ENCODE data around the gene SLC35E2B. TPM values are rescaled to one million over a fixed set of nuclear protein-coding genes. Genes with fewer than 3 reads are reported as not detected.

Gene SLC35E2B
- total and polyA plus RNA-seq, 2 of the 8 experiments (the other 6 are each of a cell fraction or from before 2014, with no cell fraction given) = 25.9 to 46.7 TPM

DNA sequence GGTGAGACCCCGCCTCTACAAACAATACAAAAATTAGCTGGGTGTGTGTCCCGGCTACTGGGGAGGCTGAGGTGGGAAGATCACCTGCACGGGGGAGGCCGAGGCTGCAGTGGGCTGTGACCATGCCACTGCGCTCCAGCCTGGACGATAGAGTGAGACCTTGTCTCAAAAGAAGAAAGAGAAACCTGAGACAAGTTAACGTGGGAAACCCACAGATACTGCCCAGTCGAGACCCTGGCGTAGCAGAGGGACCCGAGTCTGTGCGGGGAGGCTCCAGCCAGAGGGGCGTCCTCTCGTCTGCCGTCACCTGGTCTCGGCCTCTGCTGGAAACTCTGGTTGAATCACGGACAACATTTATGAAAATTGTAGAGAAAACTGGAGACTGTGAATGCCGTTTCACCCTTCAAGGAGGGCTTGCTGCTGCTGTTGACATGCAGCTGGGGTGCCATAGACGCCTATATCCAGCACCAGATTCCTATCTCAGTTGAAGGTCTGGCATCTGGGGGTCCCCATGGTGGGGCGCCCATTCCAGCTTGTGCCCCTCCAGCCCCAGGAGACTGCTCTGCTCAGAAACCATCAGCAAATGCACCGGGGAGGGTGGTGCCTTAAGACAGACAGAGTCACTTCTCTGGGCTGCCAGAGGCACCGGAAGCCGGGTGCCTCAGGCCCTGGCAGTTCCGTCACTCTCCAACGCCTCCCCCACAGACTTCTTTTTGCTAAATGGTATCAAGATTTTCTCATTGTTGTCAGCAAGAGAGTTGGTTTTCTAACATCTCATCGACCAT, 20.2 kb downstream of the SLC35E2B start:
- H4K91ac ChIP-seq (replicated peaks; ENCODE audit: insufficient read length, low read length) = no peak overlapping the region
- H2BK5ac ChIP-seq (ENCODE audit: low read depth, low read length) = no peak overlapping the region
- H3K4me2 ChIP-seq (ENCODE audit: insufficient read depth in 1 of 2, low read depth in 2 of 2, low read length in 2 of 2) = no peak overlapping the region
- DNase-seq (ENCODE audit: low read depth in 1 of 2, low spot score in 2 of 2) (no peak), FAIRE-seq (no peak)
- H3K23me2 ChIP-seq (ENCODE audit: low read depth, low read length) = no peaks in the 10 kb centered on the region
- 88% methylated on average over 24 of the region's 25 CpGs; no CpG with 5 or more reads in 1 of the 2 experiments for WGBS, 2 experiments (ENCODE audit: extremely low coverage in 1 of 2, insufficient coverage in 1 of 2, insufficient read length in 1 of 2, insufficient replicate concordance in 2 of 2, low coverage in 1 of 2, low lambda C conversion rate in 2 of 2, missing lambda C conversion rate in 1 of 2)
- peaks cover 0 to 6% of the 10 kb centered on the region in 2 experiments for H4K20me1 ChIP-seq (replicated peaks in 1 of 2; ENCODE audit: control insufficient read depth in 1 of 2, insufficient read depth in 2 of 2, low read length in 2 of 2)
- no peak overlapping the region for H3K14ac ChIP-seq (ENCODE audit: insufficient read length)
- no peak overlapping the region for H3K23ac ChIP-seq (ENCODE audit: insufficient read length)
- H3K9me3 ChIP-seq (ENCODE audit: insufficient read depth in 2 of 2, low read depth in 1 of 2, low read length in 1 of 2) = no peaks in the 10 kb centered on the region
- no peak overlapping the region for H3K27ac ChIP-seq (ENCODE audit: low read depth, low read length)
- H2AFZ ChIP-seq (ENCODE audit: low read length) = no peak overlapping the region
- H2BK12ac ChIP-seq (ENCODE audit: low read depth, low read length) = no peak overlapping the region
- no peaks in the 10 kb centered on the region for H3K79me1 ChIP-seq (ENCODE audit: low read depth, low read length)
- H4K5ac ChIP-seq (ENCODE audit: insufficient read length, low read depth, low read length) = no peak overlapping the region
- no peaks in the 10 kb centered on the region for H3K4me1 ChIP-seq (replicated peaks in 1 of 4; ENCODE audit: control insufficient read depth in 3 of 4, insufficient read depth in 4 of 4, low read length in 3 of 4)
- no peak overlapping the region for H2AK5ac ChIP-seq (ENCODE audit: low read depth, low read length)
- POLR2A ChIA-PET (ENCODE audit: partially characterized antibody) = no interaction called here
- no peak overlapping the region for H3K56ac ChIP-seq (replicated peaks; ENCODE audit: insufficient read length, low read depth, low read length)
- no peak overlapping the region for H2BK20ac ChIP-seq (ENCODE audit: low read length)
- no peak overlapping the region for H2BK120ac ChIP-seq (replicated peaks; ENCODE audit: low read depth, low read length)
- H3K36me3 ChIP-seq (ENCODE audit: control insufficient read depth in 2 of 4, insufficient read depth in 4 of 4, low read length in 3 of 4) = peaks cover 0 to 28% (median 8%) of the 10 kb centered on the region in 4 experiments; a peak in 4 of 8 replicates
- no peaks in the 10 kb centered on the region for H3K79me2 ChIP-seq (ENCODE audit: control insufficient read depth in 1 of 2, insufficient read depth in 2 of 2, low read length in 2 of 2)
- no peaks in the 10 kb centered on the region for H3K27me3 ChIP-seq (replicated peaks in 1 of 4; ENCODE audit: control insufficient read depth in 3 of 4, extremely low read depth in 1 of 4, insufficient read depth in 3 of 4, low read length in 3 of 4)
- H4K8ac ChIP-seq (ENCODE audit: extremely low read depth, insufficient read depth, low read length) = no peak overlapping the region
- CTCF ChIA-PET (ENCODE audit: partially characterized antibody) = no interaction called here
- no peak overlapping the region for H2BK15ac ChIP-seq (ENCODE audit: low read length)
- no peak overlapping the region for H3K4ac ChIP-seq (replicated peaks; ENCODE audit: insufficient read length, low read depth, low read length)
- H3K9ac ChIP-seq (replicated peaks in 1 of 4; ENCODE audit: extremely low read depth in 1 of 4, low read depth in 3 of 4, low read length in 3 of 4) = no peak overlapping the region
- no peak overlapping the region for H3K4me3 ChIP-seq (ENCODE audit: extremely low read depth in 1 of 4, insufficient read depth in 2 of 4, low read depth in 3 of 4, low read length in 4 of 4)
- no peak overlapping the region for H3K18ac ChIP-seq (ENCODE audit: extremely low read depth, low read length)
- TF ChIP-seq ATF2 (IDR thresholded peaks at IDR 0.05; ENCODE audit: low read length) (no peak), E2F6 (IDR thresholded peaks at IDR 0.05) (no peak), SRF (IDR thresholded peaks at IDR 0.05; ENCODE audit: low read depth, low read length) (no peak), EZH2 (IDR thresholded peaks at IDR 0.05; ENCODE audit: low read depth, low read length, severe bottlenecking) (no peak)
- TF ChIP-seq, protein P1, sequence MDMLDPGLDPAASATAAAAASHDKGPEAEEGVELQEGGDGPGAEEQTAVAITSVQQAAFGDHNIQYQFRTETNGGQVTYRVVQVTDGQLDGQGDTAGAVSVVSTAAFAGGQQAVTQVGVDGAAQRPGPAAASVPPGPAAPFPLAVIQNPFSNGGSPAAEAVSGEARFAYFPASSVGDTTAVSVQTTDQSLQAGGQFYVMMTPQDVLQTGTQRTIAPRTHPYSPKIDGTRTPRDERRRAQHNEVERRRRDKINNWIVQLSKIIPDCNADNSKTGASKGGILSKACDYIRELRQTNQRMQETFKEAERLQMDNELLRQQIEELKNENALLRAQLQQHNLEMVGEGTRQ (IDR thresholded peaks at IDR 0.05; ENCODE audit: low read length) = no peak
- TF ChIP-seq, protein P2, sequence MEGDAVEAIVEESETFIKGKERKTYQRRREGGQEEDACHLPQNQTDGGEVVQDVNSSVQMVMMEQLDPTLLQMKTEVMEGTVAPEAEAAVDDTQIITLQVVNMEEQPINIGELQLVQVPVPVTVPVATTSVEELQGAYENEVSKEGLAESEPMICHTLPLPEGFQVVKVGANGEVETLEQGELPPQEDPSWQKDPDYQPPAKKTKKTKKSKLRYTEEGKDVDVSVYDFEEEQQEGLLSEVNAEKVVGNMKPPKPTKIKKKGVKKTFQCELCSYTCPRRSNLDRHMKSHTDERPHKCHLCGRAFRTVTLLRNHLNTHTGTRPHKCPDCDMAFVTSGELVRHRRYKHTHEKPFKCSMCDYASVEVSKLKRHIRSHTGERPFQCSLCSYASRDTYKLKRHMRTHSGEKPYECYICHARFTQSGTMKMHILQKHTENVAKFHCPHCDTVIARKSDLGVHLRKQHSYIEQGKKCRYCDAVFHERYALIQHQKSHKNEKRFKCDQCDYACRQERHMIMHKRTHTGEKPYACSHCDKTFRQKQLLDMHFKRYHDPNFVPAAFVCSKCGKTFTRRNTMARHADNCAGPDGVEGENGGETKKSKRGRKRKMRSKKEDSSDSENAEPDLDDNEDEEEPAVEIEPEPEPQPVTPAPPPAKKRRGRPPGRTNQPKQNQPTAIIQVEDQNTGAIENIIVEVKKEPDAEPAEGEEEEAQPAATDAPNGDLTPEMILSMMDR (IDR thresholded peaks at IDR 0.05; ENCODE audit: control extremely low read depth in 1 of 3, insufficient read depth in 1 of 3, low read depth in 1 of 3, low read length in 3 of 3) = no peak

All from H1 (cell line).